GM10266 (cell line): ENCODE measurements around the gene AOX1.

Experiments
- DNase-seq: peaks from one replicate; pipeline ENCODE4 v3.0.0; 2012; ENCODE audit errors: extremely low spot score
- TF ChIP-seq, protein P1 (sequence below): IDR thresholded peaks from 2 replicates; pipeline ENCODE4 v1.5.1; 2012; ENCODE audit warnings: mild to moderate bottlenecking, low read depth; ENCODE audit not compliant: control insufficient read depth, insufficient read depth; ENCODE audit errors: missing control alignments

AOX1 gene

DNA sequence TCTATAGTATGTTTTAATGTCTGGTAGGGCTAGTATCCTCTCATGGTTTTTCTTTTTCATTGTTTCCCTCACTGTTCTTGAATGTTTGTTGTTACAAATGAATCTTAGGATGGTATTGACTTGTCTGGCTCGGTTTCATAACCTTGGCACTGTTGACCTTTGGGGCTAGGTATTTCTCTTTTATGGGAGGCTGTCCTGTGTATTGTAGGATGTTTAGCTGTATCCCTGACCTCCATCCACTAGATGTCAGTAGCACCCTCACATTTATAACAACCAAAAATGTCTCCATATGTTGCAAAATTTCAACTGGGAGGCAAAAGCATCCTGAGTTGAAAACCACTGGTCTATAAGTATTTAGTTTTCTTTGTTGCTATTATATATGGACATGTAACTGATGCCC lies 7.0 kb upstream of the AOX1 start:
- TF ChIP-seq, protein P1, sequence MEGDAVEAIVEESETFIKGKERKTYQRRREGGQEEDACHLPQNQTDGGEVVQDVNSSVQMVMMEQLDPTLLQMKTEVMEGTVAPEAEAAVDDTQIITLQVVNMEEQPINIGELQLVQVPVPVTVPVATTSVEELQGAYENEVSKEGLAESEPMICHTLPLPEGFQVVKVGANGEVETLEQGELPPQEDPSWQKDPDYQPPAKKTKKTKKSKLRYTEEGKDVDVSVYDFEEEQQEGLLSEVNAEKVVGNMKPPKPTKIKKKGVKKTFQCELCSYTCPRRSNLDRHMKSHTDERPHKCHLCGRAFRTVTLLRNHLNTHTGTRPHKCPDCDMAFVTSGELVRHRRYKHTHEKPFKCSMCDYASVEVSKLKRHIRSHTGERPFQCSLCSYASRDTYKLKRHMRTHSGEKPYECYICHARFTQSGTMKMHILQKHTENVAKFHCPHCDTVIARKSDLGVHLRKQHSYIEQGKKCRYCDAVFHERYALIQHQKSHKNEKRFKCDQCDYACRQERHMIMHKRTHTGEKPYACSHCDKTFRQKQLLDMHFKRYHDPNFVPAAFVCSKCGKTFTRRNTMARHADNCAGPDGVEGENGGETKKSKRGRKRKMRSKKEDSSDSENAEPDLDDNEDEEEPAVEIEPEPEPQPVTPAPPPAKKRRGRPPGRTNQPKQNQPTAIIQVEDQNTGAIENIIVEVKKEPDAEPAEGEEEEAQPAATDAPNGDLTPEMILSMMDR: peak; percentile 31
- DNase-seq: no peak

DNA sequence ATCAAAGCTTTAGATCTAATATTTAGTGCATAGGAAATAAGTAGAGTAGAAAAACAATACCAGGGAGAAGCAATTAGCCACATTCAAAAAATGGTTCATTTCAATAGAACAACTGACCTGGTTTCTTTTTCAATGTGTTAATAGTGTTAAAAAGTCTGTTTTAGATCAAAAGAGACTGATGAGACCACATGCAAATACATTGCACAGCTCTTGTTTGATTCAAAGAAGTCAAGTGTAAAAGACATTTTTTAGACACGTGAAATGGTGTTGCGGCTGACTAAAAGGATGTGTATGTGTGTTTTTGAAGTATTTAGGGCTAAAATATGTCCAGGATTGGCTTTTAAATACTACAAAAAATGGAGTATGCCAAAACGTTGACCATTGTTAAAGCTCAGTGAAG lies 1.2 kb upstream of the AOX1 start:
- TF ChIP-seq, protein P1: no peak
- no peak for DNase-seq

DNA sequence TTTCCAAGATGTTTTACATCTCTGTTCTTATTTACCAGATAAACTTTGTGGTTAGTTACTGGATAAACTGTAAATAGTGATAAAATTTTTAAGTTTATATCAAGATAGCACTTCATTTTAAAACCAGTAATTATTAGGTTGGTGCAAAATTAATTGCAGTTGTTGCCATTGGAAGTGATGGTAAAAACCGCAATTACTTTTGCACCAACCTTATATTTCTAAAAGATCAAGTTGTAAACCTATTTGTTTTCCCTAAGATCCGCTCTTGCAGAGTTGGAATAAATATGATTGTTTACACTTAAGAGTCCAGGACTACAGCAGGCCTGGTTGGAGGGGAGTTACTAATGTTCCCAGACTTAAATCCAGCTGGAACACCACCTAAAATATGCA lies 479 bp upstream of the AOX1 start:
- TF ChIP-seq, protein P1: no peak
- no peak for DNase-seq

DNA sequence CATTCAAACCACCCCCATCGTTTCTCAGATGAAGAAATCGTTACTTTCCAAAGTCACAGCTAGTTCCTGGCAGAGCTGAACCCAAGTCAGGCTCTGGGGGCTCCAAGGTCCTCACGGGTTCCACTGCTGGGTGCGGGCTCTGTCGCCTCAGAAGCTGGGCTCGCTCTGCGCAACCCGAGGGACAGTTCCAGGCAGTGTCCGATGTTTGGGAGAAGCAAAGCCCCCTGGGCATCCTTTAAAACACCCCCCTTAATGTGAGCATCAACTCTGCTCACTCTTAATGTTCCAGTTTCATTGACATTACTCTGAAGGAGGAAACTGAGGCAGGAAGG lies 796 bp downstream of the AOX1 start:
- TF ChIP-seq, protein P1: no peak
- no peak for DNase-seq

DNA sequence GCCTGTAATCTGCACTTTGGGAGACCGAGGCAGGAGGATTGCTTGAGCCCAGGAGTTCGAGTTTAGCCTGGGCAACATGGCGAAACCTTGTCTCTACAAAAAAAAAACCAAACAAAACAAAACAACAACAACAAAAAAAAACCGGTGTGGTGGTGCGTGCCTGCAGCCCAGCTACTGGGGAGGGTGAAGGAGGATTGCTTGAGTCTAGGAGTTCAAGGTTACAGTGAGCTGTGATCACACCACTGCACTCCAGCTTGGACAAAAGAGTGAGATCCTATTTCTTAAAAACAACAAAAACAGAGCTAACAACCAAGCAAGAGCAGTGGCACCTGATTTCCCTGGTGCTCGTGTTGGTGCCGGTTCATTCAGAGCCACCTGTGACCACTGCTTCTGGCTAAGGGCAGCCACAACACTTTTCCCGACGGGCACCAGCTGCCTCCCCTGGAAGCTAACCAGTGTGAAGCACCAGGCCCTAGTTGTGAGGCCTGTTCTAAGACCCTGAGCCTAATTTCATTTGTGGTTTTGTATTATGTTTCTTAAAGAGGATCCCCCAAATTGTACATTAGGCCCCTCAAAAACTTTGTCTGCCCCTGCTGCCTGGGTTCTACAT lies 1.3 kb downstream of the AOX1 start:
- no peak for DNase-seq
- TF ChIP-seq, protein P1: no peak

DNA sequence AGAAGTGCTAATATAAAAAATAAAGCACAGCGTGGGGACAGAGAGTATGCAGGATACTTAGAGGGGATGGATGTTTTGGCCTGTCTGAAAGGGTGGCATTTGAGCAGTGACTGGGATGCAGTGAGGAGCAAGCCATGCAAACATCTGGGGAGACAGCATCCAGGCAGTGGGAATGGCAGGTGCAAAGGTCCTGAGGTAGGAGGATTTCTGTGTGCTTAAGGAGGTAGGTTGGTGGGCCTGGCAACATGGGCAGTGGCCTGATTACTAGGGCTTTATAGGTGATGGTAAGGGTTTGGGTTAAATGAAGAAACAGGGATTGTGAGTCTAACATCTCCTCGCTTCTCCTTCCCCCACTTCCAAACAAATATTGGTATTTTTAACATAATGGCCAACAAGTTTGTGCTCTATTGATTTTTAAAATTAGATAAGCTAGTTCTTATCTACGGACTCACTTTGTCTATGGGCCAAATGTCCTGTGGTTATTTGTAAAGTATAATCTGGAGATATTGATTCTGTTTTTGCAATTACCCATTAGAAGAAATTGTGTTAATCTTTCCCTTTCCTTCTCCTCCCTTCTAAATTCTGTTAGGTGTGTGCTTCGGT lies 2.4 kb downstream of the AOX1 start:
- DNase-seq: no peak
- TF ChIP-seq, protein P1: no peak

DNA sequence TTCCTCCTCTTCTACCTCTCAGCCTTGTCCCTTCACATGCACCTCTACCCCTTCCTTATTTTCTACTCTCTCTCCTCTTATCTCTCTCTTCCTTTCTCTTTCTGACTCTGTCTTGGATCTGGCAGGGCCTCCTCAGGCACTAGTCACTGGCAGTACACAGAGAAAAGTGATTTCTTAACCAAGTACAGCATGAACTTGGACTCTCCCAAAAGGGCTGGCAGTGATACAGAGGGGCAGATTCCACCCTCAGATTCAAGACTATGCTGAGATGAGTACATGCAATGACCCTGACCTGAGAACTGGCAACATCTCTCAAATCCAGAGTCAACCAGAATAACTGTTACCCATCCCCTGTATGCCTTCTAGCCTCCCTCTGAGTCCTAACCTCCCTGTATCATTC lies 4.3 kb downstream of the AOX1 start:
- DNase-seq: no peak
- TF ChIP-seq, protein P1: no peak
